DMS53 treated with DMSO at 0.1 percent for 48 hours (cell line): ENCODE data around the gene CTSE.

Source experiments
- DNase-seq: peaks from one replicate; lab custom pipeline; 2025; ENCODE audit not compliant: unreplicated experiment; lab: John Stamatoyannopoulos, UW

Gene CTSE

DNA sequence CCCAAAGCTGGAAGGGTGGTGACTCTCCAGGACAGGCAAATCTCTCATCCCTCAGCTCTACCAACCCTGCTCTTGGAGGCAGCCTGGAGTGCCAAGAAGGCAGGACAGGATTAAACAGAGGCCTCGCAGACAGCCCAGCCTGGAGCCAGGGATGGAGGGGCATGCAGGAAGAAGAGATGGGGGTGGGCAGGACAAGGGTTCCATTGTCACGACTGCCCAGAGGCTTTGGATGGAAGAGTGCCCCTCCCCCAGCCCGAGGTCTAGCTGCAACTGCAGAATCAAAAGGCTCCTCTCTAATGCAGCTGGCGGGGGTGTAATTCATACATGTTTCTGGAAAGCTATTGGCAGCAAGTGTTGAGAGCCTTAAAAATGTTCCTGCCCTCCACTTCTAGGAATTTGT lies 29.3 kb downstream of the CTSE start:
- no peak for DNase-seq

DNA sequence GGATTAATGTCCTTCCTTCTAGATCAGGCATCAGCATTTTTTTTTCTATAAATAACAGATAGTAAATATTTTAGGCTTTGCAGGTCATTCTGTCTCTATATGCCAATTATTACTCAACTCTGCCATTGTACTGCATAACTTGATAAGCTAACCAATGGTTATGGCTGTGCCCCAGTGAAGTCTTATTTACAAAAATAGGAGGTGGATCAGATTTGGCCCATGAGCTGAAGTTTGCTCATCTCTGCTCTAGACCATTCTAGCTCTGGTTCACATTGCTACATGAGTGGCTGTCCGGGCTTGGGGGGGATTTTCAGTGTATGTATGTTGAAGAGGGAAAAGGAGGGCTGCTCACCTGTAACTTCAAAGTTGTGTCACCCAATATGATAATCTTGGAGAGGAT lies 30.6 kb downstream of the CTSE start:
- no peak for DNase-seq

DNA sequence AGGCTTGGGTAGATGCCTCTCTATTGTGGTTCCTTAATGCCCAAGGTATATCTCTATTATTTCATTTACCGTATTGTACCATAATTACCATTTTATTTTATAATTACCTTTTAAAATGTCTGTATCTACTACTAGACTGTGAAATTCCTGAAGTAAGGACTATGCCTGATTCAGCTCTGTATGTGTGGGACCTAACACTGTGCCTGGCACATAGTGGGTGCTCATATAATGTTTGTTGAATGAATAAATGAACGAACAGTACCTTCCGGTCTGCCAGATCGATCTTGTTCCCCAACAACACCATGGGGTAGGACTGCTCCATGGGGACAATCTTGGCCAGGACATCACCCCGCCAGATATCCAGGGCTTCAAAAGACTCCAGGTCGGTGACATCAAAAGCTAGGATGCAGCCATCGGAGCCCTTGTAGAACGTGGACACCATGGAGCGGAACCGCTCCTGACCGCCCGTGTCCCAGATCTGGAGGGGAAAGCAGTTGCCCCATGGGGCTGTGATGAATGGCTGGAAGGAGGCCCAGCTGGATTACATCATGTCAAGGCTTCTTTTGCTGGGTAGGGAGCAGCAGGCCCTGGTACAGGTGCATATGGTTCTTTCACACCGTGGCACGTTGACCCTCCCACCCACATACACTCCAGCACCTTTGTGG lies 31.3 kb downstream of the CTSE start:
- no peak for DNase-seq

DNA sequence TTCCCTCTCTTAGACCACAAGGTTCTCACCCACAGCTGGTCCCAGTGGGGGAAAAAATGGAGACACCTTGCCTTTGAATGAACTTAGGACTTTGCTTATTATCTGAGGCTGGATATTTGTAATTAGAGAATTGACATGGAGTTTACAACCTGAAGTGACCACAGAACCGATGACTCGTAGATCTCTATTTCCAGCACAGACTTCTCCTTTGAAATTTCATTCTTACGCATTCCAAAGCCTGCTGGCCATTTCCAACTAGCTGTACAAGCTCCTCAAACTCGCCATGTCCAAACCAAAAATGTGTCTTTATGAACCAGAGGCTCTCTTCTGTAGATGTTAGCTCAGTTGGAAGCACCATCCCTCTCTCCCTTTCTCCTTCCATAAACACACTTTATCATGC lies 32.5 kb downstream of the CTSE start:
- no peak for DNase-seq

DNA sequence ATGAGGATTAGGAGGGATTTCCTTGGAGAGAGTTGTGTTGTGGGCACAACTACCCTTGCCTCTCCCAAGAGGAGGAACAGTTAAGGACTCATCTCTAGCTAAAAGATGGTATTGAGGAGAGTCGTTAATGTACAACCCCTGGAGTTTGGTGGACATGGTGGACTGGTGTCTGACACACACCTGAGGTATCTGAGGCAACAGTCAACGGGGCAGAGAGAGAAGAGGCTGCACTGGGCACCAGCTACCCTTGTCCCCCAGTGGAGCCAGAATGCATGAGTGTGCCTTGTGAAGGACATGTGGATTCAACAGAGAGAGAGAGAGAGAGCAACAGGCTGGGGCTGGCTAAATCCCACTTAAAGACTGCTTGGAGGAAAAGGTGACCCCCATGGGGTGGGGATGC lies 33.5 kb downstream of the CTSE start:
- DNase-seq: no peak

DNA sequence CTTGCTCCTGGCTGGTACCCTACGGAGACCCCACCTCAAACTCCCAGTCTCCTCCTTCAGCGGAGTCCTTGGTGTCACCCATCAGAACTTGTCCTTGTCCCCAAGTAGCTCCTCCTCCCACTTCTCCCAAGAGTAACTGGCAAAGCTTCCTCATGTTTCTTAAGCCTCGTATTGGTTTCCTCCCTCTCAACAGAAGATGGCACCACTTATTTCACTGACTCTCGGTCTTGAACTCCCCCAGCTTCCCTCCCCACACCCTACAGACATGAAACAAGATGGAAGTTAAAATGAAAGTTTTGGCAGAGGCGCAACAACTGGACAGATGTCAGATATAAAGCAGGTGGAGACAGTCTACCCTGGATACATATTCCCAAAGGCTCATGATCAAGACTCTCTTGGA lies 33.9 kb downstream of the CTSE start:
- no peak for DNase-seq

DNA sequence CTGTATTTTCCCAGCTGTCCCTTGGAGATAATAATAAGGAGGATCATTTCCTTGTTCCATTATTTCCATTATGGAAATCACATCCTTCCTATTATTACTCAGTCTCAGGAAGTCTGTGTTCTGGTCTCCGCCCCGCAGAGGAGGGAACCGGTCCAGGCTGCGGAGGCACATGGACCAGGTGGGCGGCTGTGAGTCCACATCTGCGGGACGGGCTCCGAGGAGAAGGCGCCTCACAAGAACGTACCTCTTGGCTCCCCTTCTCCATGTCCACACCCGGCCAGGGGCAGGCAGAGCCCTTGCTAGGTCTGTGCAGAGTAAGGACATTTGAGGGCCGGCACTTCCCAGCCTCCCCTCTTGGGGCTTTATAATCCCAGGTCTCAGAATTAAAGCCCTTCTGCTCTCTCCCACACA lies 35.1 kb downstream of the CTSE start:
- DNase-seq: no peak

DNA sequence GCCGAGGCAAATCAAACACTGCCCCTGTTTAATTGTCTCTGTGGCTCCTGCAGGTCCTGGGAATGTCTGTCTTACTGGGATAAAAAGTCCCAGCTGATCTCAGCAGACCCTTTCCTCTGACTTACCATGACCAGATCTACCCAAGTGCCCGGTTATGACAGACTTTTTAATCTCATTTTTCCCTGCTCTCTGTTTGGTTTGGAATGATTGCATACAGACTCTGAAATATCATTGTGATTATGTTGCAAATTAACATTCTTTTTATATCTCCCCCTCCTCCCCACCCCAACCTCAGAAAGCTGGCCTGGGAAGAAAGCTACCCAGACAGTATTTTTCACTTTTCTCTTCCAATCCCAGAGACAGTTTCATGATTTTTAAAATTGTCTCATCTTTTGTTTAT lies 36.8 kb downstream of the CTSE start:
- no peak for DNase-seq

DNA sequence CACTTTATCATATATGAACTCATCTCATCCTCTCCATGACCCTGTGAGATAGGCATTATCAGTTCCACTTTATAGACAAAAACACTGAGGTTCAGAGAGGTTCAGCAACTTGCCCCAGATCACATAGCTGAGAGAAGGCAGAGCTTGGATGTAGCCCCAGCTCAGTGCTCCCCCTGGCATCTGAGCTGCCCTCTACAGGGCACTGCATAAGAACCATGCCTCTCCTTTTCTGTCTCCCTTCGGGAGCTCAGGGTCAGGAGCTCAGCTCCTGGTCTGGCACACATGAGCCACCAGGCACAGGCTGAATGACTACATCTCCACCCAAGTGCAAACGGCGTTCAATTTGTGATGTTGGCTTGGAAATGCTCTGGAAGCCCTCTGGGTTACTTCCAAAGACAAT lies 37.4 kb downstream of the CTSE start:
- no peak for DNase-seq

DNA sequence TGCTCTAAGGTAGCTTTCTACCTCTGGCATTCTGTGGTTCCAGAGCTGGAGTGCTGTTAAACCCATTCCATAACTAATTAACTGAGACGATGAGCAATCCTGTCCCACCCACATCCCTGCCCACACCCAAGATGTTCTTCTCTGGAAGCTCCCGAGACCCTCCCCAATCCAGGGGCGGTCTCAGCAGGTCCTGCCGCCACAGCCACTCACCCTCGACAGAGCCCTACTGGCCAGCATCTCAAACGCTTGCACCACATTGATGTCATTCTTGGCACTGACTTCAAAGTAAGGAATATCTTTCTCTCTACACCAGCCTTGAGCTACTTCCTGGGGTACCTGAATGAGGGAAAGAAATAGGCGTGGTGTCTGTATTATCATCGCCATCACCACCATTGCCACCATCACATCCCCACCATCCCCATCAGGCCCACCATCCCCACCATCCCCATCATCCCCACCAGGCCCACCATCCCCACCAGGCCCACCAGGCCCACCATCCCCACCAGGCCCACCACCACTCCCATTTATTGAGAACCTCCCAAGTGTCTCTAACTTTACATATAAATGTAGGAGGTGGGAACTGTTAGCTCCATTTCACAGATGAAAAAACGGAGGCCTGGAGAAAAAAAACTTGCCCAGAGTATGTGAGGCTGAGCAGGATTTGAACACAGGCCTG lies 38.2 kb downstream of the CTSE start:
- no peak for DNase-seq

DNA sequence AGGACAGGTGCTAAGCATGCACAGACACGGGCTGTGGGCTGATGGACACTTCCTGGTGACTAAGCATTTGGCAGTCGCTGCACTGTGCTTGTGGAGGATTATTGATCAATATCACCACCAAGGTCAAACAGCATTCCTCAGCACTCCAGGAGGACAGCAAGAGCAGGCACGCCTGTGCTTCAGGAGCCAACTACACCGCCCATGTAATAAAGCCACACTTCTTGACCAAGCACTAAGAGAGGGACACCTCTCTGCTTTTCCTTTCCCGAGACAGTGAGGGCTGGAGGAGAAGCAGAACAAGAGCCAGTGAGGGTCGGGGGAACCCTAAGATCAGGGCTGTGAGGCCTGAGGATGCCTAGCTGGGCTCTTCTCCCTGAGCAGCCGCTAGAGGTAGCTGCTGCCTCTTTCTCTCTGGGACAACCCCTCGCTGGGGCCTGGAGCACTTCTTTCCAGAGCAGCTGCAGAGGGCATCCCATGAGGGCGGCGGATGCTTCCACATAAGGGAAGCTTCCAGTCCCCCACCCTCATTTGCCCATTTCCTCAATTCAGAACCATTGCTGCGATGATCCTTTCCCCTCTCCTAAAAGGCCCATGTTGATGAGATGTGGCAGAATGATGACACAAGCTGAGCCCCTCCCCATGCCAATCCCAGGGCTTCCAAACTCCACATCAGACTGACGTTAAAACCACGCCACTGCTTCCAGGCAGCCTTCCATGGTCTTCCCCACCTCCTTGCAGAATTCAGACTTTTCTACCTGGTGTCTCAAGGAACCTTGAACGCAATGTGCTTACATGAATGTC lies 39.6 kb downstream of the CTSE start:
- DNase-seq: peak; percentile 47

DNA sequence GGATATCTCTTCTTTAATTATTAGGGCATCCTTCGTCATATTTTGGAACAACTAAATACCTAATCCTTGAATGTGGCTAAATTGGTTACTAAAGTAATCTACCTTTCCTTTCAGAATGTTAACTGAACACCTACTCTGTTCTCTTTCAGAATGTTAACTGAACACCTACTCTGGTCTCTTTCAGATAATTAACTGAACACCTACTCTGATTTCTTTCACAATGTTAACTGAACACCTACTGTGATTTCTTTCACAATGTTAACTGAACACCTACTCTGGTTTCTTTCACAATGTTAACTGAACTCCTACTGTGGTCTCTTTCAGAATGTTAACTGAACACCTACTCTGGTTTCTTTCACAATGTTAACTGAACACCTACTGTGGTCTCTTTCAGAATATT lies 42.4 kb downstream of the CTSE start:
- no peak for DNase-seq

DNA sequence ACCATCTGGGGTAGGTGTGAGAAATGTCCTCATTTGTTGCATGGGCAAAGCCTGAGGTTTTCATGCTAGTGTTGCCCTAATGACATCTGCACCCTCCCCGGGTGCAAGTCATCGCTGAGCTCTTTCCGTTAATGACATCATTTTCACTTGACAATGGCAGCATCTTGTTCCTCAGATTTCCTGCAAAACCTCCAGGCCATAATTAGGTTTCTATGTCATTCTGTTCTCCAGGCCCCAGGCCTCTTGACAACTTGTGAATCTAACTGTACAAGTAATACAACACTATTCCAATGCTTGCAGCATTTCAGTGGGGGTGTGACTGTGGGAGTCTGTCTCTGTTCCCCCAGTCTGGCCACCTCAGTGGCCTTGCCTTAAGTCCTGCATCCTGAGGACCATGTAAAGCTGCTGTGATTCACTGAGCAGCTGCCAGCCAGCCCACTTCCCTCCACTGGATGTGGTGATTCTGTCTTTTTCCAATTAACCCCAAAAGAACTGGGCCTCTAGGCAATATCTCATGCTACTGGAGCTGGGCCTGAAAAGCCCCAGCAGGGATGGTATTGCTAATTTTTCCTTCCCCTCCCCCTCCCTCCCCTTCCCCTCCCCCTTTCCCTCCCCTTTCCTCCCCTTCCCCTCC lies 43.3 kb downstream of the CTSE start:
- no peak for DNase-seq

DNA sequence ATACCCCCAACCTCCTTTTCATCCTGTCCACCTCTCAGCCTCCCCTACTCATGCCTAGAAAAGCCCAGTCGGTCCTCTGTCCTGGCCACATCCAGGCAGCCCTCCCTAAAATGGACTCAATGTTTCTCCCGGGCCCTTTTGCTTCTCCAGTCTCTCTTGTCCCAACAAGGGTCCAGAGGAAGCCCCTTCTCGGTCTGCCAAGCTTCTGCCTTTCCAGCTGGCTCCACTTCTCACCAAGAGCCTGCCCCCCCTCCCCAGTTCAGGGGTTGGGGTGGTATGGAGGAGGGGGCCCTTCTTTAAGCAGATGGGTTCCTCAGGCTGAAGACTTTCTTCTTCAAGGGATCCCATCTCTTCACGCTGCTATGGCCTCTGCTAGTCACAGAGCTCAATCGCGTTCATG lies 44.4 kb downstream of the CTSE start:
- DNase-seq: no peak

DNA sequence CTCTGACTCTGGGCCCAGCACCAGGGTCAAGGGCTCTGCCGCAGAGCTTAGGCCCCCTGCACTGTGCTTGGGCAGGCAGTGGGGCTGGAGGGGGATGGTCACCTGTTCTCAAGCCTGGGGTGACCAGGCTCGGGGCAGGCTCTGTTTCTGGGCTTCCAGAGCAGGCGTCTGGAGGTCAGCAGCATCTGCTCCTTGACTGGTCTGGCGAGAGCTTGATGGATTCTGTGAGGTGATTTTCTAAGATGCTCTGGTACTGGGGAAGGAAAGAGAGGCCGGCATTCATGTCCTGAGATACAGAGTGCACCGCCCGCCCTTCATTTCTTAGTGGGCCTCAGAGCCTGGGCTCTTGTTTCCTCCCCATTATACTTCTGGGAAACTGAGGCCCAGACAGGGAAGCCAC lies 45.0 kb downstream of the CTSE start:
- DNase-seq: no peak

DNA sequence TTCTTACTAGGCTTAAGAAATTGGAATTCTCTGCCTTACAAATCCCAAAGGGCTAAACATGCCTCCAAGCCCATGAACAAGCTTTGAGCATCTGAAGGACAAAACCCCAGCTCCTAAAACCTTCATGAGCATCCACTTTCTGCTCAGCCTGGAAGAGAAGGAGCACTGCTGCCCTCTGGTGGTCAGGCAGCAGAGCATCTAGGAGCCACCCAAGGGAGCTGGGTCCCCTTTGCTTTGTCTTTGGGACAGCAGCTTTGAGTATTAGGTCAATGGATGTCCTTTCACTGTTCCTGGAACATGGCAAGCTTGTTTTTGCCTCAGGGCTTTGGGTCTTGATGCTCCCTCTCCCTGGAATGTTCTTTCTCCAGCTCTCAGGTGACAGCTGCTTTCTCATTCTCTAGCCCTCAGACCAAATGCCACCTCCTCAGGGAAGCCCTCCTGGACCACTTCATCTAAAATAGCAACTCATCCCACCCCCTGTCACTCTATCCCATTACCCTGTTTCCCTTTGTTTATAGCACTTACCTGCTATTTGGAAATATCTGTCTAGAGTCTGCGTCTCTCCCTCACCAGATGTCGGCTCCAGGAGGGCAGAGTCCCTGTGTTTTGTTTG lies 46.2 kb downstream of the CTSE start:
- peak; percentile 94 for DNase-seq

DNA sequence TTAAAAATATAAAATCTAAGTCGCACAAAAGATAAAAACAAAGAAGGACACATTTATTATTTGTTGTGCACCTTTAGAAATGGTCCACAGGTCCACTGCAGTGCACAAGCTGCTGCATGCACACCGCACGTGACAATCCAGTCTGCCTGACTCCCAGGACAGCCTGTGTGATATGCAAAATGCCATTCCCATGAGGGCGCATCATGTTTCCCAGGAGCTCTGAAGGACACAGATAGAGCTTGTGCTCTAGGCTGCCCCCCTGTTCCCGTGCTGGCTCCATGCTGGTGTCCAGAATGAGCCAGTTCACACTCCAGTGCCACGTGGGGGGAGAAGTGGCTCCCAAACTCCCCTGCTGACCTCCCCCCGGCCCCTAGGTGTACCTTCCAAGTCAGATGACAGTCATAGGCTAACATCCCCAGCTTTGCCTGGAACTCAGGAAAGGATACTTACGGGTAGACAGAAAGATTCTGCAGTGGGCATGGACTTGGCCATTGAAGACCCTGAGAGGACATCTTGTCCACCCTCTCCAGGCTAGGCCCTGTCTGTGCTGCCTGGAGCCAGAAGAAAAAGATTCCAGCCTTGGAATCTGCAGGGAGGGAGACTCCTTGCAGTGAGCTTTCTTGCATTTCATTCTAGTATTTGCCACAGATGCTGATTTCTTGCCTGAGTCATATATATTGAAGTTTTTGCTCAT lies 46.8 kb downstream of the CTSE start:
- no peak for DNase-seq

DNA sequence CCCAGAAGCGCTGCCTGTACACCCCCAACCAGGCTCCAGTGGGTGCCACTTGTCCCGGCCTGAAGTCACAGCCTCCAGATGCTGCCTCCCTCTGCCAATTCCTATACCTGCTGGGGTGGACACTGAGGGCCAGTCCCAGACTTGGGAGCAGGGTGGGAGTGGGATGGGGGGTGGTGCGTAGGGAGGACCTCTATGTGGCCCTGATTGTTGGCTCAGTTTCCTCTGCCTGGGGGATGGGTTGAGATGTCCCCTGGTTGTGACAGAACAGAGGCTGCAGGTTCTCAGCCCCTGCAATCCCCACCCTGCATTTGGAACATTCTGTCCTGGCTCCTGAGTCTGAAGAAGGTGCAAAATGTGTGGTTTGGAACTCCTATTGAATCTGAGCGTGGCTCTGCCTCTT lies 47.7 kb downstream of the CTSE start:
- no peak for DNase-seq

DNA sequence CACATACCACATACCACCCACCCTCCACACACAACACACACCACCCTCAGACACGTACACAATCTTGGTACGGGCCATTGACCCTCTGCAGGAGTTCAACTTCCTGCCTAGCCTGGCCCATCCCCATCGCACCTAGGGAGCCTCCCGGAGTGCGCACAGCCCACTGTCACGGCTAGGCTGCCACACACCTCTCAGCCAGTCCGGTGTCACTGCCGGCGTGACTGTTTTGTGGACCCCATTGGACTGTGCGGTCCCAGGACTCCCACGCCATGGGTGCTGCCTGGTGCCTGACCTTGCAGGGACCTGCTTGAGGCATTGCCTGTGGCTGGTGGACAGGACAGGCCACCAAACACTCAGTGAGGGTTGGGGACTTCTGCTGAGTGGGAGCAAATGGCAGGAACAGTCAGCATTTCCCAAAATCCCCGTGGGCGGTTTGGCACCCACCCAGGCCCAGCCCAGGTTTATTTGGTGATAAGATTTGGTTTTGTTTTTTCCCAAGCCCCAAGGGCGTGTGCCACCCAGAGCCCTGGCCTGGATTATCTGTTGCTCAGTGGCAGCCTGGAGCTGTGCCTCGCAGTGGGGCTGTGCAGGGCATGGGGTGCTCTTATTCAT lies 48.2 kb downstream of the CTSE start:
- DNase-seq: no peak

DNA sequence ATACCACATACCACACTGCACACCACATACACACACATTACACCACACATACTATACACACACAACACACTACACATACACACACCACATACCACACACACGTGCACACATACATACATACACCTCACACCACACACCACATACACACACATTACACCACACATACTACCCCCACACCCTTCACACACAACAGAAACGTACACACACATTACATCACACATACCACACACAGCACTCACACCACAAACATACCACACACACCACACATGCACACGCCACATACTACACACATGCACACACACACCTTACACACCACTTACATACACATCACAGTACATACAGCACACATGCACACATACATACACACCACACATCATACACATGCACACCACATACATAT lies 49.0 kb downstream of the CTSE start:
- no peak for DNase-seq
